22Rv1 (cell line): ENCODE results near the gene MED10.

ENCODE experiments used
- CTCF ChIP-seq: fragments of 450-650 bp; IDR thresholded peaks from 2 replicates; pipeline ENCODE4 v1.5.1; 2017; ENCODE audit warnings: mild to moderate bottlenecking
- ZFX ChIP-seq: fragments of 450-650 bp; IDR thresholded peaks from 2 replicates; pipeline ENCODE4 v1.6.1; 2017; ENCODE audit warnings: antibody characterized with exemption, borderline replicate concordance

GRCh38 chr5:6356578-6357164 lies 21.7 kb downstream of the MED10 start:
- TF ChIP-seq CTCF = no peak
- TF ChIP-seq ZFX = no peak
